GM19463 (cell line): ENCODE measurements around the gene NRXN3.
"Not testable (repeated sequence)": the region's sequence is repeated elsewhere in the genome, so short reads cannot be mapped to it uniquely, and the experiment has no call there.

ENCODE experiments used
- ATAC-seq: cut with Tn5 transposase; IDR thresholded peaks from one replicate; pipeline ENCODE4 v1.9.1; 2021; ENCODE audit warnings: mild to moderate bottlenecking, moderate library complexity; ENCODE audit not compliant: unreplicated experiment

The NRXN3 gene

DNA sequence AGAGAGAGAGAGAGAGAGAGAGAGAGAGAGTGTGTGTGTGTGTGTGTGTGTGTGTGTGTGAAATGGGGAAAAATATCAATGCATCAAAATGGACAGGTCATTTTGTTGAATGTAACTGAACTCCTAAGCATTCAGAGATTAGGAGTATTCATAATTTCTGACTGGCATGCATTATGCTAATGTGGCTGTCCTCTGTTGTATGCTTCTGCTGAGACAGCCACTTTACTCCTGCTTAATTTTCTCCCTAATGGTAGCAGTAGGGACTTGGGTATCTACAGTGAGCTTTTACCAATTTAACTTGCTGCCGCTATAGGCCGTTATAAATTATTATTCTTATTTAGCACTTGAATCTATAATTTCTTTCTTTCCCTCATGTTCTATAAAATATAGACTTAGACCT lies 924.8 kb downstream of the NRXN3 start:
- ATAC-seq, result no peak

DNA sequence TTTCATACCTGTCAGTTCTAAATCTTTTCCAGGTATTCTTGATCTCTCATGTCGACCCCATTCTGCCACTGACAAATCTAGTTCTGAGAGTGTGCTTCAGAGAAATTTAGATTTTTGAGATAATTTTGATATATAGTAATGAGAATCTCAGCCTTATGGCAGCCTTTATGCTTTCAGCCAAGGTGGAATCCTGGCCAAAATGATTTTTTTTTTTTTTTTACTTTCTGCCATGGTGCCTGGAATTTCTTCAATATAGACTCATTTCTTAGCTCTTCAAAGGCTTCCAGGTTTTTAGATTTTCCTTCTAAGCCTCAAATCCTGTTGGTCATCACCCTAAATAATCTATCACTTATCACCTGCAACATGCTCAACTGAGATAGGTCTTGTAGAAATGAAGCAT lies 926.6 kb downstream of the NRXN3 start:
- ATAC-seq, result no peak

GRCh38 chr14:79098324-79098723 lies 928.2 kb downstream of the NRXN3 start:
- ATAC-seq, result no peak

GRCh38 chr14:79100578-79100977 lies 930.4 kb downstream of the NRXN3 start:
- no peak for ATAC-seq

DNA sequence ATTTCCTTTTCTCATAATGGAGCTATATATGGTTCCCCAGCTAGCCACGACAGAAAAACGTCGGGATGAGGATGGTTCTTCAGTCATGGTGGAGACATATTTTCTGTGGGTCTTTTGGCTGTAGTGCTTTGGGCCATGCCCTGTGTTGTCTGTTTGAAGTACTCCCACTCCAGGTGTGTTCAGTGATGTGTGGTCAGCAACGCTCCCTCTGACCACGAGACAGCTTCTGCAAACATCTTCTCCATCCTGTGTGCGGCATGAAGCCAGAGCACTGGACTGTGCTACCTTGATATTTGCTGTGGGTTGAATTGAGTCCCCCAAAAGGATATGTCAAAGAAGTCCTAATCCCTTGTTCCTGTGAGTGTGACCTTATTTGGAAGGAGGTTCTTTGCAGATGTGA lies 931.2 kb downstream of the NRXN3 start:
- ATAC-seq, result no peak

DNA sequence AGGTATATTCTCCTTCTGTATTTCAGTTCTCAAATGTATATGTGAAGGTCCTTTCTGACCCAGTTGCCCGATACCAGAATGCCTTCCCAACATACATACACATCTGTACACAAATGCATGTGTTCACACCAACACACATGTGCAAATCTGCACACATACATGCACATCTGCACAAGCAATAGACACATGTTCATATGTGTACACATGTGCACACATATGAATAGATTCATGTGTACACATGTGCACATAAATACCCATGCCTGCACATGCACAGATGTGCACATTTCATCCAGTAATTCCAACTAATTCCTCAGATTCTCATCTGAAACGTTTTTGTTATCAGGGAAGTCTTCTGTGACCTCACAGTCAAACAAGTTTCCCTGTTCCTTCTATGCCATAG lies 933.6 kb downstream of the NRXN3 start:
- ATAC-seq, result no peak

DNA sequence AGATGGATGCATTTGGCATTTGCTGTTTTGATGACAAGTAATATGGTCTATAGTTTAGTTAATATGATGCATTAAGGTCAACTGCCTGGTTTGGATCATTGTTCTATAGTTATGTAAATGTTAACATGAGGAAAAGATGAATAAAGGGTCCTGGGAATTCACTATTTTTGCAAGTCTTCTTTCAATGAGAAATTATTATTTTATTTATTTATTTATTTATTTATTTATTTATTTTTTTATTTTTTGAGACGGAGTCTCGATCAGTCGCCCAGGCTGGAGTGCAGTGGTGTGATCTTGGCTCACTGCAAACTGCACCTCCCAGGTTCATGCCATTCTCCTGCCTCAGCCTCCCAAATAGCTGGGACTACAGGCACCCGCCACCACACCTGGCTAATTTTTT lies 940.4 kb downstream of the NRXN3 start:
- not testable (repeated sequence) for ATAC-seq

DNA sequence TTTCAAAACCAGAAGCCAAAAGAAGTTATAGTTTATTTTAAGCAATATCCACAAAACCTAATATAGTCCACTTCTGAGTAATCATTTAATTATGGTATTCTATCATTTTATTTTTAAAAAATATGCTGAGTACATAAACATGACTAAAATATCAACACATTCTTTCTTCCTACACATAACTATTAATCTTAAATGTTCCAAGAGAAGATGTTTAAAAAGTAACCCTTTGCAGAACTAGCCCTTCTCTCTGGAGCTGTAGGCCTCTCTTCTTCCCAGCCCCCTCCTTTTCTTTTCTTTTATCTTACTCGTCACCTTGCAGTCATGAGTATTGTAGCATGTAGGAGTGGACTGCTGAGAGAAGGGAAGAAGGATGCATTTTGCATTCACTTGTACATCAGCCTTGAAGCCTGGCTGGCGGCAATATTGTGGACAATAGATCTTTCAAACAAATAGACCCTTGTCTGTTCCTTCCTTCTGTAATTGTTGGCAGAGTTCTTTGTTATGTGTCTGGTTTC lies 941.9 kb downstream of the NRXN3 start:
- ATAC-seq, result no peak

GRCh38 chr14:79117561-79117960 lies 947.4 kb downstream of the NRXN3 start:
- no peak for ATAC-seq

DNA sequence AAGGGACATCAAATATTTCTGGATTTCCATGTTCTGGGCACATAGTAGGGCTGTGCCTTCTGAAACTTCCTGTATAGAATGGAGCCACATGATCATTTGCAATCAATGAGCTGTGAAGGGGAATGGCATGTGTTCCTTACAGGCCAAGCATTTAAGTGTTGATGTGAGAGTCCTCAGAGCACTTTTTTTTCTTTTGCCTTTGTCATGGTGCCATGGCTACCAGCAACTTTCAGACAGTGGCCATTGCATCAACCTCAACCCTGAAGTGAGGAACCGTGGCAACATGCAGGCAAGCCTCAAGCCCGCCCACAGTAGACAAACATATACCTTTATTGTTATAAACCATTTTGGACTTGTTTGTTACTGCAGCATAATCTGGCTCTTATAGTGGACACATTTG lies 948.1 kb downstream of the NRXN3 start:
- no peak for ATAC-seq

- no peak for ATAC-seq
Observed at GRCh38 chr14:79134361-79134760, 964.2 kb downstream of the NRXN3 start.

DNA sequence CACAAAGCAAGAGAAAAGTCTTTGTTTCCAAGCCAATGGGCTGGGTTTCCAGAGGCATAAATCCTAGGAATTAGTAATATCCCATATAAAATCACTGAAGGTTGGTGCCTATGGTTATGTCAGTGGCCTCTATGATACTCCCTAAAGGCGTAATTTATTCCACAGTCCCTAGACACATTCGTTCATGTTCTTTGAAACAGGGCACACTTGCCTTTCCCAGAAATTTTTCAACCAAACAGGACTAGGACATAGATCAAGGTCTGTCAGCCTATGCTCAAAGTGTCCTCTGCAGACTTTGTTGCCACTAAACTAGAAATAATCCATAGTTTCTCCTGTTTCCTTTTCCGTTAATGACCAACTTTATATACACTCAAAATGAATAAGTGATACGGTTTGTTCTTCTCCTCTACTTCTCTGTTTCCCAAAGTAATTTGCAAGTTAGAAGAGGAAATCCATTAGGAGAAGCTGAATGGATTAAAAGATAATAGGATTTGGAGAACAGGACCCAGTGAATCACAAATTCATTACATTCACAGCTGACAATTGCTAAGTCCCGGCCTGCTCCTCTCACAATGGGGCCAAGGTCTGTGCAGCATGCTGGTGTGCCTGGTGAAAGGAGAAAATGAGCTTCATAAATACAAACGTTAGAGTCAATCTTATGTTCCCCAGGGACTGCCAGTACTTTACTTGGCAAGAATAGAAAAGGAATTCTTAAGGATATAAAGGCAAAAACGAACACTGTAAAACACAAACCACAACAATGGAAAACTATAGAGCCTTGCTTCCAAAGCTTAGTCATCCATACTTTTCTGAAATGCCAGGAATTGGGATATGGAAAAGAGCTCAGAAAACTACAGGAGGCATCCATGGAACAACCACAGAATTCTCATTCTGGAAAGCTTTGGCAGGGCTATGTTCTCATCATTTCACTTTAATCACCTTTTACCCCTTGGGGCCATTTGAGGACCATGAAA lies 966.2 kb downstream of the NRXN3 start:
- ATAC-seq, result no peak

GRCh38 chr14:79137045-79137430 lies 966.9 kb downstream of the NRXN3 start:
- ATAC-seq, result no peak

DNA sequence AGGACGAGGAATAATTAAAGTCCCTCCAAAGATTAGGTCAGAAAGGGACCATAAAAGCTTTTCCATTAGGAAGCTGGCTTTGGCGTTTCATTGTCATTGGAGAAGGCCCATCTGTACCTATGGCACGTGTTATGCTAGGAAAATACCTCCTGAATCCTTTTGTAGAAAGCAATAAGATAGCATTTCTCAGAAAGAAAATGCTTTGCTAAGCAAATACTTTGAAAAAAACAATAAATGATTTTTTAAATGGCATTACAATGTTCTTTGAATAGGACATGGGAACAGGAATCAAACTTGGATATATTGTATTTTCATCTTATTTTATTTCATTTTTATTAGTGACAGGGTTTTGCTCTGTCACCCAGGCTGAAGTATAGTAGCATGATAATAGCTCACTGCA lies 967.7 kb downstream of the NRXN3 start:
- no peak for ATAC-seq

GRCh38 chr14:79144896-79145295 lies 974.7 kb downstream of the NRXN3 start:
- ATAC-seq, result no peak

- ATAC-seq, result no peak
Observed at GRCh38 chr14:79150226-79150625, 980.1 kb downstream of the NRXN3 start.

DNA sequence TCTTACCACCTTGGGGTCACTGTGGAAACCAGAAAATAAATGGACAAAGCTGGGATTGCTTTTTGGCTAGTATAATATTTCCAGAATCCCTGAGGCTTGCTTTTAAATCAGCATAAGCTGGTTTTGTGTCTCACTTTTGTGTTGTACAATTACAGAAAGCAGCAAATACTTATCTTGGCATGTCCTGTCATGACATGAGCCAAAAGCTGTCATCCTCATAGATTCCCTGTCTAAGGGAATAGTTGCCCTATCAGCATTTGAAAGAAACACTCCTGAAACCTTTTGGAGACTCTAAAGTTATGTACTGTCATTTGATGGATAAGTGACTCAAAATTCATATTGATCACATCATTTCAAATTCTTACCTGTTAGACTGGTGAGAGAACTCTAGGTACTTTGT lies 987.2 kb downstream of the NRXN3 start:
- no peak for ATAC-seq

DNA sequence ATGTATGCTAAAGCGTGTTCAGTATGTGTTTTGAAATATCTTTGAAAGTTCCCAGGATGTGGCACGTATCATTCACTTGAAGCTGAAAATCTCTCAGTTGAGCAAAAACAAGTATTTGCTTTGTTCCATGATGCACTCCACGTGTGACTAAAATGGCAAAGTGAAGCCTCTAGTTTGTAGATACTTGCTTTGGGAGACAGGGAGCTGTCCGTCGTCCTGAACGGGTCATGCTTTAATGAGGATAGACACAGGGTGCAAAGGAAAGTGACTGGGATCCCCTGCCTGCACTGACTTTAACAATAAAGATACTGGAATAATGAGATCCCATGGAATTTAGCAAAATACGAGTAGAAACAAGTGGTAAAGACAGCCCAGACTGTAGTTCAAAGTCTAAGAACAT lies 991.4 kb downstream of the NRXN3 start:
- ATAC-seq, result no peak

DNA sequence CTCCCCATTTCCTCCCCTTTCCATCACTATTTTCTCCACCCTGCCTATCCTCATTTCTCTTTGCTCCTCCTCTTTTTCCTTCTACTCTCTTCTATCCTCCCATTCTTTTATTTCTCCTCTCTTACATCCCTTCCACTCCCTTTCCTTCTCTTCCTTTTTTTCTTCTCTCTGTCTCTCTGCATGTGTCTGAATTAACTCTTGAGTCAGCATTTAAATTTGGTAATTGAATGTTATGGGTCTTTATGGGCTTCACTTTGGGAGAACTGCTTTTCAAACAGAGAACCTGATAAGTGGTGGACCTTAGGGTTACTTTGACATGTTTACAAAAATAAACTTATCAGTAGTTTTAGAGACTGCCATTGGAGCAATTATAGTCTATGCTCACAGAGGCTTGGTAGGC lies 992.7 kb downstream of the NRXN3 start:
- ATAC-seq, result no peak

DNA sequence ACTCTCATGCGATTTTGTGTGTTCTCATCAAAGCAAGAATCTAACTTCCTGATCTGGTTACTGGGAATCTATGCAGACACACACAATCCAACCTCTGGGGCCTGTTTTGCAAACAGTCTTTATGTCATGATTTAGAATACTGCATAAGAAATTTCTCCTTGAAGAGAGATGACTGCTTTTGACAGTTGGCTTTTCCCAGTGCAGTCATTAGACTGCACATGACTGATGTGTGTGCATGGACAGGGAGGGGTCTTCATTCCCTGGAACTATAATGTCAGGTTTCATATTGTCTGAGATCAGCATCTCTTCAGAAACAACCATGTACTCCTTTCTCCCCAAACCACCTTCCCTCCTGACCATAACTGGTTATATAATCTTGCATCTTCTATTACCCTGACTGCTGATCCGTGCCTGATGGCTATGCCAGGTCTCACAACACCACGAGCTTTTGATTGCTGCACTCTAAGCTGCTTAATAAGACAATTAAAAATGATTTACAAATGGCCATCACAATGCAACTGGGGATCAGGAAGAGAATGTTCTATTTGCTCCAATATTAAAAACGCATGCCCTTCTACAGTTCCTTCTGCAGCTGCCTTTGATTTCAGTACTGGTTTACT lies 995.4 kb downstream of the NRXN3 start:
- no peak for ATAC-seq

GRCh38 chr14:79166171-79166570 lies 996.0 kb downstream of the NRXN3 start:
- no peak for ATAC-seq

- no peak for ATAC-seq
Observed at GRCh38 chr14:79167957-79168356, 997.8 kb downstream of the NRXN3 start.
